ENCODE measurements around the gene TOB1.

TOB1 gene

GRCh38 chr17:50855708-50856330 lies 10.3 kb downstream of the TOB1 start:
- H3K27ac ChIP-seq: no peak overlapping the region

DNA sequence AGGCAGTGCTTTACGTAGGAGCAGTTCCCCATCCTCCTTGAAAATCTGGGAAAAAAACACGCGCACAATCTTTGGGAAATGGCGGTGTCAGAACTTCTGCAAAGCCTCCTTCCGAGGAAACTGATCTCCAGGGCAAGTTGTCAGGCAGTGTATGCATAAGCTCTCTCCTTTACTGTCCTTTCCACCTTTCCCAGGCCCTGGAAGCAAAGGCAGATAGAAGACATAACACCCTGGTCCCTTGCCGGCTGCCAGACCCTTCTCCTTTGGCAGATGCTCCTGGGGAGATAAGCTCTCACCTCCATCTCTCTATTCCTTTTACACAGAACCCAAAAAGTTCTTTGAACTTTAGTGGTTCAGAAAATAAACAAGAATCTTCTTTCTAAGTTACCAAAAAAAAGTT lies 12.4 kb downstream of the TOB1 start:
- Histone ChIP-seq H3K4me3 (no peak overlapping the region), H3K27ac (no peak overlapping the region)

More at GRCh38 chr17:50855708-50856330, 10.3 kb downstream of the TOB1 start:
- no peak overlapping the region for H3K4me3 ChIP-seq

- H3K27ac ChIP-seq: peak overlapping the region in 3 of 21 experiments; percentile 5 to 66 (median 50)
- no peak overlapping the region for H3K4me3 ChIP-seq
These were observed 13.0 kb downstream of the TOB1 start for GRCh38 chr17:50853015-50853615.

DNA sequence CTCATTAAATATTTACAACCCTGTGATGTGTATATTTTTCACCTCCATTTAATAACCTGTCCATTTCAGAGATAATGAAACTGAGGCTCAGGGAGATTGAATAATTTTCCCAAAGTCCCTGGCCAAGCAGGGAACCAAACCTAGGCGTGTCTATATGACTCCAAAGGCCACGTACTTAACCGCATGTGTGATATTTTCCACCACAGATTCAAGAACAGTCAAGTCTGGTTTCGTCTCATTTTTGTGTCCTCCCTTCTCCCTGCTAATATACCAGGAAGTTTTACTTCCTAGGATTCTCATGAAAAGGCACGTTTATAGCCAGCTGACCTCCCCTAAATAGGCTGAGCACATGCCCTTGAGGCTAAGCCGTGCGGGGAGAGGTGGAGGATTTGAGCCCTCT lies 15.5 kb downstream of the TOB1 start:
- H3K4me3 ChIP-seq: no peak overlapping the region
- H3K27ac ChIP-seq: peak overlapping the region in 6 of 21 experiments; percentile 2 to 70 (median 34)

- Histone ChIP-seq H3K27ac (no peak overlapping the region), H3K4me3 (no peak overlapping the region)
These were observed 17.4 kb downstream of the TOB1 start for GRCh38 chr17:50848711-50849110.

DNA sequence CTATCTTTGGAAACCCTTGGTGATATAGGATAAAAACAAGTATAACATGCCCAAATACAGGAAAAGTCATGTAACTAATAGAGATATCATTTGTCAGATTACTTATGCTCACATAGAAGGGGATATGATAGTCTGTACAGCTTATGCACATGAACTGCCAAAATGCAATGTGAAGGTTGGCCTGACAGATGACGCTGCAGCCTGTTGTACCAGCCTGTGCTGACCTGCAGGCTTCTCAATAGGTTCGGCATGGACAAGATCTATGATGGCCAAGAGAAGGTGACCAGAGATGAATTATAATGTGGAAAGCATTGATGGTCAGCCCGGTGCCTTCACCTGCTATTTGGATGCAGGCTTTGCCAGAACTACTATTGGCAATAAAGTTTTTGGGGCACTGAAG lies 18.1 kb downstream of the TOB1 start:
- Histone ChIP-seq H3K27ac (no peak overlapping the region), H3K4me3 (no peak overlapping the region)

- Histone ChIP-seq H3K4me3 (no peak overlapping the region), H3K27ac (no peak overlapping the region)
These were observed 18.6 kb downstream of the TOB1 start for GRCh38 chr17:50847566-50847965.

GRCh38 chr17:50845240-50846147 lies 20.7 kb downstream of the TOB1 start:
- H3K4me3 ChIP-seq: no peak overlapping the region
- peak overlapping the region in 10 of 21 experiments; percentile 18 to 74 (median 38) for H3K27ac ChIP-seq

DNA sequence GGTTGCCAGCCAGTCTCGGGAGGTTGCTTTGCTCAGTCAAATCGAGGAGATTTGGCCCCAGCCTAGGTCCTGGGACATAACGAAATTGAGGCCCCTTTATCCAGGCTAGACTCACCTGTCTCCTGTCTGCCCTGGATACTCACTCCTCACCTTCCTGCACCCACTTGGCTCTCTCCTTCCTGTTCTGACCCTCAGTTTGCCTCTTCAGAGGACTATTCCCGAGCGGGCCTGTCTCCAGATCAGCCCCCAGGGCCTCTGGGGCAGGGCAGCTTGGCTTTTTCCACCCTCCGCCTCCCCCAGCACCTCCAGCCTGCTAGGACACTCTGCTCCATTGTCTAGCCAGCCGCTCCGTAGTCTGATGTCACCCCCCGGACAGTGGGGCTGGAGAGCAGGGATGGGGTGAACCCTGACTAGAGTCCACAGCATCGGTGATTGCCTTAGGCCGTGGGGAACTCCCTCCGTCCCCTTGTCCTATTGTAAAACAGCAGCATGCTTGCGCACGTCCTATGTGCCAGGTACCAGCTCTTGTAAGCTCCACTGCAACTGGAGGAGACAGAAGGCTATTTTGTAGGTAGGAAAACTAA lies 21.9 kb downstream of the TOB1 start:
- no peak overlapping the region for H3K4me3 ChIP-seq
- H3K27ac ChIP-seq: peak overlapping the region in 6 of 21 experiments; percentile 18 to 67 (median 32)

DNA sequence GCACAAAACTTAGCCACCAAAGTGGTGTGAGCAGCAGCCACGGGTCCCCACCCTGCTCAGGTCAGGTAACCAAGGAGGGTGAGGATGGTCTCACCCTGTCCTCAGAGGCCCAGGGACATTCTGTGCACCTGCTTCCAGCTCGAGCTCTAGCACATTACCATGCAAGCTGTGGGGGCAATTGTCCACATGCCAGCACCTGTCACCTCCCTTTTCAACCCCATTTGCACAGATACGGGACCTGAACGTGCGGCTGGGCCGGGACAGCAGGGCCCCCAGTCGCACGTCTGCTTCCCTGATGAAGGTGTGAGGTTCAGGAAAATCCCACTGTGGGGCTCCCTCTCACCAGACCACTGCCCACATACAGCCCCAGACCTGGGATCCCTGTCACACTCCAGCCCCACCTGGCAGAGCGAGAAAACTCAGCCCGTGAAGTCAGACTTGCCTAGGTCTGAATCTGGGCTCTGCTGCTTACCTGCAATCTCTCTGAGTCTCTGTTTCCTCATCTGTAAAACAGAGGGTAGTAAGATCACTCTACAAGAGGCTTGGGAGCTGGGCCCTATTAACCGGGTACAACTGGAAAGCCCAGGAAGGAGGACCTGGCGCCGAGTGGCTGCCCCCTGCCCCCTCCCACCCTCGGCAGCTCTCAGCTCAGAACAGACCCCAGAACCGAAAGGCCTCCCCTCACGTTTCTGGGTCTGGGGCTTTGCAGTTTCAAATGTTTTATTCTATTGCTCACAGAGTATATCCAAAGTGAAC lies 22.8 kb downstream of the TOB1 start:
- Histone ChIP-seq H3K27ac (peak overlapping the region in 3 of 21 experiments; percentile 1 to 33 (median 10)), H3K4me3 (no peak overlapping the region)

DNA sequence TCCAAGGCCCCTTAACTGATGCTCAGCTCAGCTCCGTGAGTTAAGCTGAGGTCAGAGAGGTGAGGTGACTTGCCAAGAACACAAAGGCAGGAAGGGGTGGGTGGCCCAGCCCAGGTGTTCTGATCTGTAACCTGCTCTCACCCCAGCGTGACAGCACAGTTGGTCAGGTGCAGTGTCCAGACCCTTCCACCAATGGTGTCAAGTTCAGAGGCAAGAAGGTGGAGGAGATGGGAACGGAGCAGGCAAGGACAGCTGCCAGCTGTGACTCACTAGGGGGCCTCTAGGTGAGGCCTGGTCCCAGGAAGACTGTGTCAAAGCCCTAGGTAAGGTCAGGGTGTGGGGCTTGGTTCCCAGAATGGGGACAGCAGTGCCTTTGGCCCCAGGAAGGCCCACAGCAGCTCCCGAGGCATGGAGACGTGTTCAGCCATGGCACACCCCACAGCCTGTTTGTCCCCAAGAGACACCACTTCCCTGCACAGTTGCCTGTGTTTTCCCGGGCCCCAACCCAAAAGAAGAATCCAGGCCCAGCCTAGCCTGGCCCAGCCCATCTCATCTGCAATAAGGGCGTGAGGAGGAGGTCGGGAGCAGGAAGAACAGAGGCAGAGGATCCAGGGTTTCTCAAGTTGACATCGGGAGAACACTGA lies 23.5 kb downstream of the TOB1 start:
- H3K27ac ChIP-seq: peak overlapping the region in 3 of 21 experiments; percentile 1 to 33 (median 10)
- no peak overlapping the region for H3K4me3 ChIP-seq

- Histone ChIP-seq H3K27ac (no peak overlapping the region), H3K4me3 (no peak overlapping the region)
These were observed 24.2 kb downstream of the TOB1 start for GRCh38 chr17:50841949-50842354.

DNA sequence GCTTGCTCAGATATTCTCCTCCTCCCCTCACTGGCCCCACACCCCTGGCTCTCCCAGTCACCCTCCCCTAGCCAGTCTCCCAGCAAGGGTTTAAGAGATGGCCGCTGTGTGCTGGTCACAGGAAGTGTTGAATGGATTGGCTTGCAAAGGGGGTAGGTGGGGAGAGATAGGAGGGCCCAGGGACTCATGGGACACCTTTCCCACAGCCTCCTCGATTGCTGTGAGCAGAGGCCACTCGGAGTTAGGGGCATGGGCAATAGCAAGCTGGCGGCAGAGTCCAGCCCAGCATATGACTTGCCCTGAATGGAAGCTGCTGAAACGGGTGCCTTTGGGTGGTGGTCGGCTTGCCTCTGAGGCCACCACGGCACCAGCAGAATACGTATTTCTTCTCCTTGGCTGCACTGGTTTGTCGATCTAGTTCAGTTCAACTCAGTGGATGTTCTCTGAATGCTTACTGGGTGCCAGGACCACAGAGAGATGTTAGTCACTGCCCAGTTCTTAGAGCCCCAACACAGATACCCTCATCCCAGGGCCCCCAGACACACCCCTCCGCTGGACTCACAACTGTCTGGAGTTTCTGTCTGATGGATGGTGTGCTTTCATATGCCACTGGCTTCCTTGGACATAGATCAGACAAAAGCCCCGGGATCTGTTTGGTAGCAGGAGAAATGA lies 24.7 kb downstream of the TOB1 start:
- H3K27ac ChIP-seq: no peak overlapping the region

GRCh38 chr17:50840311-50840851 lies 25.8 kb downstream of the TOB1 start:
- H3K27ac ChIP-seq: no peak overlapping the region

More for the DNA sequence above, 24.7 kb downstream of the TOB1 start:
- H3K4me3 ChIP-seq: no peak overlapping the region

GRCh38 chr17:50839591-50840310 lies 26.4 kb downstream of the TOB1 start:
- Histone ChIP-seq H3K4me3 (no peak overlapping the region), H3K27ac (no peak overlapping the region)

More at GRCh38 chr17:50840311-50840851, 25.8 kb downstream of the TOB1 start:
- no peak overlapping the region for H3K4me3 ChIP-seq

DNA sequence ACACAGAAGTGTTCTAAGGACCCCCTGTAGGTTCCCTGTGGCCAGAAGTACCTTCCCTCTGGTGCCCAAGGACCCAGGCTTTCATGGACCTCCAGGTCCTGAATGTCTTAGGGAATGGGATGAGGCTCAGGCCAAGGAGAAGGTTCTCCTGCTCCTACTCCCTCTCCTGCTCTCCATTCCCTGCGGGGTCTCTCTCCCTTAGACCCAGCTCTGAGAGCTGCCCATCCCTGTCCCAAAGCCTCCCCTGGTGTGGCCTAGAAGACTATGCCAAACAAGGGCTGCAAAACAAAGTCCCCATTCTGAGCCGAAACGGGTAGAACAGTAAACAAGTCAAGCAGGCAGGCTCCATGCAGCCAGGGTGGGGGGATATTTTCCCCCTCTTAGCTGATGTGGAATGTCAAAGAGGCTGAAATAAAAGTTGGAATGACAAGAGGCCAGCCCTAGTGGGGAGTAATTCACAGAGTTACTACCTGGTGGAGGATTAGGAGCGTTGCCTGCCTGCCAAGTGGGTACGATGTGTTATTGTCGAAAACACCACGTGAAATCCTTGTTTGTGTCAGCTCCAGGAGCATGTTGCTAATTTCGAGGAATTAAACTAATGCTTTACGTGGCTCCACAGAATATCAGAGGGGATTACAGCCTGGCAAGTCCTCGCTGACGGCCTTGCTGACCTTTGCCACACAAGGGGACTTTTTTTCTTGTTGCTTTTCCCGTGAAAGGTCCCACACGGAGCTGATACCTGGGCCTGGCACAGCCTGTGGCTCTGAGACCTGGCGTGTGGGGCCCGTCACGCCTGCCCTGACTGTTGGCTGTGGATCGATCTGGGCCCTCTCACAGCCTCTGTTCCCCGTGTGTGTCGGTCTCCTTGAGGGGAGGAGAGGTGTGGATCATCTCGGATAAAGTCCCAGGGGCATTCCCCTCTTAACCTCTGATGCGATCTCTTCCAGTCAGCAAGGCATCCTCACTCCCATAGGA lies 27.9 kb downstream of the TOB1 start:
- Histone ChIP-seq H3K27ac (no peak overlapping the region), H3K4me3 (no peak overlapping the region)

All from skin epidermis (tissue), 12 donors.